ENCODE data around the gene STEAP1B.
"Not testable (repeated sequence)": the region's sequence is repeated elsewhere in the genome, so short reads cannot be mapped to it uniquely, and the experiment has no call there.

Gene STEAP1B

DNA sequence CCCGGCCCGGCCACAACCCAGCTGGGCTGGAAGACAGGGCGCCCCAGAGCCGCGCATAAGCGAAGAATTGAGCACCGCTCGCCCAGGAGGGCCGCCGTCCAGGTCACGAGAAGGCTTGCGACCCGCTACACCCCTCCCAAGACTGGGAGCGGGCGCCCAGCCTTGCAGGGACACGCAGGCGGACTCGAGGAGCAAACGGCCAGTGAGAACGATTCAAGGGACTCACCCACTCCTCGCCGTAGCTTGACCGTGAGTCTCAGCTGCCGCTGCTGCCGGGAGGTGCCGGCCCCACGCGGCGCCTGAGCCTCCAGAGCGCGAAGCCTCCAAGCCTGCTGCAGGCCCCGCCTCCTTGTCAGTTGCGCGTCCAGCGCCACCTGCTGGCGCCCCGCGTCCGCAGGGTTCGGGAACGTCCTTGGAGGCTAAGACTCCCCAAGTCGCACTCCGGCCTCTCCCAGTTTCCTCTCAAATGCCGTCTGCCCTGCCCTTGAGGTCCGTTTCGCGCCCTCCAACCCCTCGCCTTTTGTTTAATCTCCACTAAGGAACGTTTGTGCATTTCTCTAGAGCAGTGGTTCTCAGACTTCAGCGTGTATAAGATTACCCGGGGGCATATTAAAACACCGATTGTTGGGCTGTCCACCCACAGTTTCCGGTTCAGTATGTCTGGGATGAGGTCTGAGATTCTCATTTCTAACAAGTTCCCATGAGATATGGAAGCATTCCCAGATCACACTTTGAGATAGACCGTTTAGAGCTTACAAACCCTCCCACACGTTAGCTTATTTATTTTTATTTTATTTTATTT, at the start of gene STEAP1B:
Gene STEAP1B (minus strand): TSS at position 301 of the 802 bp plus-strand sequence. CDS start 5,333 bp downstream, outside the sequence.
- H3K4me1 Mint-ChIP-seq, H3K27ac Mint-ChIP-seq, H3K27me3 Mint-ChIP-seq, H3K9me3 Mint-ChIP-seq, H3K36me3 Mint-ChIP-seq: not testable (repeated sequence)
- H3K4me3 Mint-ChIP-seq, result peak within 1 kb of the TSS; percentile 64
- peak; percentile 86 to 96 for DNase-seq (ENCODE audit: low spot score in 2 of 2)
- peak; percentile 98 for ATAC-seq (ENCODE audit: low read depth)

- Mint-ChIP-seq H3K36me3 (no peaks in the 10 kb centered on the region), H3K4me3 (peak overlapping the region; percentile 93), H3K27ac (no peak overlapping the region)
Observed at GRCh38 chr7:22549051-22549450, 49.1 kb upstream of the STEAP1B start.

DNA sequence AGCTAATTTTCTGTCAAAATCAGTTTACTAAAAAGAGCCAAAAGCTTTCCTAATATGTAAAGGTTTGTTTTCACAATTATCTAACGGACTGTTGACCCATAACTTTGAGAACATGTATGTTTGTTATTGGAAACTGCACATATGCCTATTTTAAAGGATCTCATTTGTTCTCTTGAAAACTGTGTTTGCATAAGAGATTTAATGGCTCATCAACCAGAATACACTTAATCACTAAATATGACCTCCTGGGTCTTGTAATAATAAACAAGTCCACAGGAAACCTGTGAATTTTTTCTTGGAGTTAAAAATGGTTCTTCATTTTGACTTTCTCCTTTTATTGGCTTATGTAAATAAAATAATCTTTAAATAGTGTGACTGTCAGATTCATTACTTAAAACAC, 48.3 kb upstream of the STEAP1B start:
- Mint-ChIP-seq H3K27me3 (peaks cover 17% of the 10 kb centered on the region), H3K4me3 (no peak overlapping the region), H3K27ac (no peak overlapping the region), H3K4me1 (peaks cover 20% of the 10 kb centered on the region), H3K36me3 (no peaks in the 10 kb centered on the region), H3K9me3 (no peaks in the 10 kb centered on the region)
- no peak for ATAC-seq (ENCODE audit: low read depth)
- no peak for DNase-seq (ENCODE audit: low spot score in 2 of 2)

More at GRCh38 chr7:22549051-22549450, 49.1 kb upstream of the STEAP1B start:
- Mint-ChIP-seq H3K9me3 (no peaks in the 10 kb centered on the region), H3K4me1 (peaks cover 20% of the 10 kb centered on the region), H3K27me3 (peaks cover 16% of the 10 kb centered on the region)
- ATAC-seq (ENCODE audit: low read depth) (no peak), DNase-seq (ENCODE audit: low spot score in 2 of 2) (no peak)

- Mint-ChIP-seq H3K27ac (no peak overlapping the region), H3K27me3 (peaks cover 17% of the 10 kb centered on the region), H3K36me3 (no peaks in the 10 kb centered on the region), H3K9me3 (no peaks in the 10 kb centered on the region), H3K4me1 (peaks cover 17% of the 10 kb centered on the region), H3K4me3 (no peak overlapping the region)
- no peak for ATAC-seq (ENCODE audit: low read depth)
- DNase-seq (ENCODE audit: low spot score in 2 of 2), result no peak
Observed at GRCh38 chr7:22546769-22547168, 46.8 kb upstream of the STEAP1B start.

- Mint-ChIP-seq H3K27ac (no peak overlapping the region), H3K36me3 (no peaks in the 10 kb centered on the region), H3K27me3 (peaks cover 14% of the 10 kb centered on the region), H3K4me3 (no peak overlapping the region), H3K9me3 (no peaks in the 10 kb centered on the region), H3K4me1 (peaks cover 10% of the 10 kb centered on the region)
- ATAC-seq (ENCODE audit: low read depth) (no peak), DNase-seq (ENCODE audit: low spot score in 2 of 2) (no peak)
Observed at GRCh38 chr7:22545529-22545928, 45.5 kb upstream of the STEAP1B start.

- no peaks in the 10 kb centered on the region for H3K36me3 Mint-ChIP-seq
- DNase-seq (ENCODE audit: low spot score in 2 of 2) (no peak), ATAC-seq (ENCODE audit: low read depth) (no peak)
- H3K27me3 Mint-ChIP-seq, result peaks cover 7% of the 10 kb centered on the region
- peaks cover 1% of the 10 kb centered on the region for H3K4me1 Mint-ChIP-seq
- no peak overlapping the region for H3K27ac Mint-ChIP-seq
- H3K4me3 Mint-ChIP-seq, result no peak overlapping the region
- no peaks in the 10 kb centered on the region for H3K9me3 Mint-ChIP-seq
Observed at GRCh38 chr7:22544245-22544644, 44.3 kb upstream of the STEAP1B start.

GRCh38 chr7:22543169-22543568, 43.2 kb upstream of the STEAP1B start:
- peaks cover 4% of the 10 kb centered on the region for H3K27me3 Mint-ChIP-seq
- H3K4me3 Mint-ChIP-seq, result no peak overlapping the region
- no peak for ATAC-seq (ENCODE audit: low read depth)
- no peaks in the 10 kb centered on the region for H3K9me3 Mint-ChIP-seq
- H3K36me3 Mint-ChIP-seq, result no peaks in the 10 kb centered on the region
- no peak overlapping the region for H3K27ac Mint-ChIP-seq
- DNase-seq (ENCODE audit: low spot score in 2 of 2), result no peak
- no peaks in the 10 kb centered on the region for H3K4me1 Mint-ChIP-seq

DNA sequence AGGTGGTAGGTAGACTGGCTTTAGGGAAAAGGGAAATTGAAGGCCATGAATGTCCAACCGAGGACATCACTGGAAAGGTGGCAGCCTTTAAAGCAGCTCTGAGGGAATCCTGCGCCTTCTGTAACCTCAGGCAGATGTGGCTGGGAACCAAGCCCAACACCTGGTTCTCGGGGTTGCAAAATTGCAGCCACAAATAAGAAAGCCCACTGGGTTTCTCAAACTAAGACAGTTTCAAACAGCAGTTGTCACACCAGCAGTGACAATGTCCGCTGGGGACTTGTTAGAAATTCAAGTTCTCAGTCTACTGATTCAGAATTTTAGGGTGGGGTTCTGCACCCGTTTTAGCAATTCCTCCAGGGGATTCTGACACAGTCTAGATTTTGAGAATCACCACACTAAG, 42.7 kb upstream of the STEAP1B start:
- Mint-ChIP-seq H3K27ac (no peak overlapping the region), H3K4me3 (no peak overlapping the region), H3K27me3 (peaks cover 4% of the 10 kb centered on the region), H3K36me3 (no peaks in the 10 kb centered on the region), H3K4me1 (no peaks in the 10 kb centered on the region), H3K9me3 (no peaks in the 10 kb centered on the region)
- ATAC-seq (ENCODE audit: low read depth), result no peak
- DNase-seq (ENCODE audit: low spot score in 2 of 2), result no peak

DNA sequence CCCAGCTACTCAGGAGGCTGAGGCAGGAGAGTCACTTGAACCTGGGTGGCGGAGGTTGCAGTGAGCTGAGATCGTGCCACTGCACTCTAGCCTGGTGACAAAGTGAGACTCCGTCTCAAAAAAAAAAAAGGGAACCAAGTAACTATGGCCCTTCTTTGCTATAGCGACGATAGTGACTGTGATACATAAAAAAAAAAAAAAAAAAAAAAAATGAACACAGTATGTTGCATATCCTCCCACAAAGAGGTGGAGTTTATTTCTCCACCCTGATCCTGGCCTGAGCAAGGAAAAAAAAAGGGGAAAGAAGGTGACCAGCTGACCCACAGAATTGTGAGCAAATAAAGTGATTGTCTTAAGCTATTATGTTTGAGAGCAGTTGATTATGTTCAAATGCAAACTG, 42.3 kb upstream of the STEAP1B start:
- Mint-ChIP-seq H3K4me3 (no peak overlapping the region), H3K36me3 (no peaks in the 10 kb centered on the region), H3K27me3 (peaks cover 4% of the 10 kb centered on the region), H3K27ac (no peak overlapping the region), H3K9me3 (no peaks in the 10 kb centered on the region), H3K4me1 (no peaks in the 10 kb centered on the region)
- ATAC-seq (ENCODE audit: low read depth), result peak; percentile 37
- DNase-seq (ENCODE audit: low spot score in 2 of 2), result no peak

DNA sequence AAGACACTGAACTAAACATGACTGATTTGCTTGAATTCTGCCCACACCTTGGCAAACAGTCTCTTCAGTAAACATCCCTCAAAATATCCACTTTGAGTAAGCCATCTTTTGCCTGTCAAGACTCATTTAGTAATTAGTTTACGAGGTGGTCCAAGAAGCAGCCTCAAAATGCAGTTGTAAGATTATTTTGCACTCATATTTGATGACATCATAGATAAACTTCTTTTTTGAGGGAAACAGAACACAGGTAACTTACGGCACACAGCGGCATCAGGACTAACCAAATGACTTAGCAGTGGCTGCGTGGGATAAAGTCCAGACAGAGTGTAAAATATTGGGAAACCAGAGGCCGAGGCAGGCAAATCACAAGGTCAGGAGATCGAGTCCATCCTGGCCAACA, 41.8 kb upstream of the STEAP1B start:
- no peak overlapping the region for H3K27ac Mint-ChIP-seq
- DNase-seq (ENCODE audit: low spot score in 2 of 2) (no peak), ATAC-seq (ENCODE audit: low read depth) (no peak)
- H3K9me3 Mint-ChIP-seq, result no peaks in the 10 kb centered on the region
- no peaks in the 10 kb centered on the region for H3K36me3 Mint-ChIP-seq
- H3K4me3 Mint-ChIP-seq, result no peak overlapping the region
- H3K27me3 Mint-ChIP-seq, result peaks cover 2% of the 10 kb centered on the region
- H3K4me1 Mint-ChIP-seq, result no peaks in the 10 kb centered on the region

- not testable (repeated sequence) for DNase-seq (ENCODE audit: low spot score in 2 of 2); H3K36me3 Mint-ChIP-seq; H3K4me1 Mint-ChIP-seq; ATAC-seq (ENCODE audit: low read depth); H3K27ac Mint-ChIP-seq; H3K9me3 Mint-ChIP-seq; H3K4me3 Mint-ChIP-seq; H3K27me3 Mint-ChIP-seq
Observed at GRCh38 chr7:22528537-22528936, 28.5 kb upstream of the STEAP1B start.

DNA sequence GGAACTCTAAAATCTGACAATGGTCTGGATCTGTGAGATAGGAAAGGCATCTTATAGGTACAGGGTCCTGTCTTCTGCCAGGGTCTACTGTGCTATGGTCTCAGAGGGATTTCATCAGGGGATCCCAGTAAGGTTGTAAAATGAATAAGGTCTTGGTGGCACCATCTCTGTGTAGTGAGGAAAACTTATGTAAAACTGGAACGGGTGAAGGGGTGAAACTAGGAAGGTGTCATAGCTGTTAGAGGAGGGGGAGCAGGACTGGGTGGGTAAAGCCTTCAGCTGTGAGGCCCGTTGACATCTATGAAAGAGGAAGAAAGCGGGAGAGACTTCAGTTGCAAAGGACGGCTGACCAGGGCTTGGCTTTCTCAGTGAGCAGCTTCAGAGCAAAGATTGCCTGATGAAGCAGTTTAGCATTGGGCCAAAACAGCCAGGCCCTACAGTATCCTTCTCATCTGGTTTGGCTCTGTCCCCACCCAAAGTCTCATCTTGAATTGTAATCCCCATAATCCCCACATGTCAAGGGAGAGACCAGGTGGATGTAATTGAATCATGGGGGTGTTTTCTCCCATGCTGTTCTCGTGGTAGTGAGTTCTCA, 24.5 kb upstream of the STEAP1B start:
- H3K27ac Mint-ChIP-seq, result peak overlapping the region; percentile 59
- not testable (repeated sequence) for DNase-seq (ENCODE audit: low spot score in 2 of 2); H3K27me3 Mint-ChIP-seq; H3K36me3 Mint-ChIP-seq; H3K9me3 Mint-ChIP-seq; H3K4me1 Mint-ChIP-seq
- ATAC-seq (ENCODE audit: low read depth), result peak; percentile 42
- peak overlapping the region; percentile 58 for H3K4me3 Mint-ChIP-seq

DNA sequence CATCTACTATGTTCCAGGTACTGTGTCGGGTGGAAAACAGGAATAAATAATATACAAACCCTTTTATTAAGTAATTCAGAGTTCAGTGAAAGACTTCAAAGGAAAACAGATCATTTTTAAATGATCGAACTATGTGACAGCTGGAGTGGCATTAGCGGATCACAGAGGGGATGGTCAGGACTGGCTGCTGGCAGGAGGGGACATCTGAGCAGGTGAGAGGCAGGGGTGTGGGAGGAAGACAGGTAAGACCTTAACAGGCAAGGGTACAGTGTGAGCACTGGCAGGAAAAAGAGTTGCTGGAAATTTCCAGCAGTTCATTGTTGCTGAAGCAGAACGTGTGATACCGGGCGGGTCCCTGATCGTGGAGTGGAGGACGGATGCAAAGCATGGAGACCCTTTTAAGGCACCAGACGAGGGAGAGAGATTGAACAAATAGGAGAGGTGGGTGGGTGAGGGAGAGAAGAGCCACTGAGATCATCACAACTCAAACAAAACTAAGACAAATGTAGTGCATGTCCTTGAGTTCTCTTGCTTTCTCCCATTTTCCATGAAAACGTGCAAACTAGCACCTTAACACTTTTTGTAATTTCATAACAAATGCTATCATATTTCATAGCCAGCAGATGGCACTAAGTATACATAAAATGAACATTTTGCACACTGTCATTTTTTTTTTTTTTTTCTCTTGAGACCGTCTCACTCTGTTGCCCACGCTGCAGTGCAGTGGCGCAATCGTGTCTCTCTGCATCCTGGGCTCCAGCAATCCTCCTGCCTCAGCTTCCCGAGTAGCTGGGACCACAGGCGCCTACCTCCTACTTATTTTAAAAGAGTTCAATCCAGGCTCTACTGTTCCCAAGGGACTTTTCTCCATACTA, 23.7 kb upstream of the STEAP1B start:
- DNase-seq (ENCODE audit: low spot score in 2 of 2), result peak in 1 of 2 donors; percentile 14
- H3K4me3 Mint-ChIP-seq, result peak overlapping the region; percentile 58
- H3K4me1 Mint-ChIP-seq, H3K27me3 Mint-ChIP-seq, H3K9me3 Mint-ChIP-seq, H3K36me3 Mint-ChIP-seq: not testable (repeated sequence)
- ATAC-seq (ENCODE audit: low read depth), result peak; percentile 95
- H3K27ac Mint-ChIP-seq, result peak overlapping the region; percentile 59

DNA sequence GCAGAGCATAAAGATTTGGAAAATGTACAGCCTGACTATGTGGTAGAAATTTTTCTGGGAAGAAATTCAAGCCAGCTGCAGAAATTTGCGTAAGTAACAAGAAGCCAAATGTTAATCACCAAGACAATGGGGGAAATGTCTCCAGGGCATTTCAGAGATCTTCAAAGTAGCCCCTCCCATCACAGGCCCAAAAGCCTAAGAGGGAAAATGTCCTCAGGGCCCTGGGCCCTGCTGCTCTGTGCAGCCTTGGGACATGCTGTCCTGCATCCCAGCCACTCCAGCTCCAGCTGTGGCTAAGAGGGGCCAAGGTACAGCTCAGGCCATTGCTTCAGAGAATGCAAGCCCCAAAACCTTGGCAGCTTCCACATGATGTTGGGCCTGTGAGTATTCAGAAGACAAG, 19.6 kb upstream of the STEAP1B start:
- not testable (repeated sequence) for H3K27ac Mint-ChIP-seq, H3K9me3 Mint-ChIP-seq

More for the DNA sequence above, 19.6 kb upstream of the STEAP1B start:
- H3K4me1 Mint-ChIP-seq; H3K36me3 Mint-ChIP-seq; ATAC-seq (ENCODE audit: low read depth); DNase-seq (ENCODE audit: low spot score in 2 of 2); H3K4me3 Mint-ChIP-seq: not testable (repeated sequence)
- peaks cover 12% of the 10 kb centered on the region for H3K27me3 Mint-ChIP-seq
